ENCODE data around the gene PLD6.

DNA sequence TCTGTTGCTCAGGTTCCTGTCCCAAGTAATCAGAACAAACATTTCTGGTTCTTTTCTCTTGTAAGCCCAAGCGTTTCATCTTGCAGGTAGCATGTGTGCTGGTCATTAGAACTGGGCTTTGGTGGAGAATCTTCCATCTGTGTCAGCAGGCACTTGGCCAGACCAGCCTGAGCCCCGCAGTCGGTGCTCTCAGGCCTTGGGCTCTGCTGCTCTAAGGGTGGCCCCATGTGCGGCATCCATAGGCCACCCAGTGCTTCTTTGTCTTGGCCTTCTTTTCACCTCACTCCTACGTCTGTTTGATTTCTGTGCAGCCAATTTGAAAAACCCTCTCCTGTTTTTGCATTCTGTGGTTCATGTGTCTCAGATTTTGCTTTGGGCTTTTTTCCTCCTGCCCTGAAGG, 51.6 kb downstream of the PLD6 start:
- no peak for TF ChIP-seq EZH2 (IDR thresholded peaks at IDR 0.05; ENCODE audit: borderline replicate concordance, low read depth, low read length, poor library complexity, severe bottlenecking)
- TF ChIP-seq, protein P1, sequence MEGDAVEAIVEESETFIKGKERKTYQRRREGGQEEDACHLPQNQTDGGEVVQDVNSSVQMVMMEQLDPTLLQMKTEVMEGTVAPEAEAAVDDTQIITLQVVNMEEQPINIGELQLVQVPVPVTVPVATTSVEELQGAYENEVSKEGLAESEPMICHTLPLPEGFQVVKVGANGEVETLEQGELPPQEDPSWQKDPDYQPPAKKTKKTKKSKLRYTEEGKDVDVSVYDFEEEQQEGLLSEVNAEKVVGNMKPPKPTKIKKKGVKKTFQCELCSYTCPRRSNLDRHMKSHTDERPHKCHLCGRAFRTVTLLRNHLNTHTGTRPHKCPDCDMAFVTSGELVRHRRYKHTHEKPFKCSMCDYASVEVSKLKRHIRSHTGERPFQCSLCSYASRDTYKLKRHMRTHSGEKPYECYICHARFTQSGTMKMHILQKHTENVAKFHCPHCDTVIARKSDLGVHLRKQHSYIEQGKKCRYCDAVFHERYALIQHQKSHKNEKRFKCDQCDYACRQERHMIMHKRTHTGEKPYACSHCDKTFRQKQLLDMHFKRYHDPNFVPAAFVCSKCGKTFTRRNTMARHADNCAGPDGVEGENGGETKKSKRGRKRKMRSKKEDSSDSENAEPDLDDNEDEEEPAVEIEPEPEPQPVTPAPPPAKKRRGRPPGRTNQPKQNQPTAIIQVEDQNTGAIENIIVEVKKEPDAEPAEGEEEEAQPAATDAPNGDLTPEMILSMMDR (conservative IDR thresholded peaks at IDR 0.05; ENCODE audit: low read depth, low read length): no peak
